Activated CD4-positive, CD25-positive, alpha-beta regulatory T cell (primary cell): ENCODE results near the gene FBN3.
"Not testable (repeated sequence)": the region's sequence is repeated elsewhere in the genome, so short reads cannot be mapped to it uniquely, and the experiment has no call there.

Experiments used
- DNase-seq, 4 experiments: peaks; one replicate each; lab custom pipeline; 2025; lab: John Stamatoyannopoulos, UW

FBN3 gene

GRCh38 chr19:8117991-8118390, 31.4 kb downstream of the FBN3 start:
- DNase-seq = no peak

- no peak for DNase-seq
These were observed 32.7 kb downstream of the FBN3 start for GRCh38 chr19:8116437-8117293.

- no peak for DNase-seq
These were observed 33.5 kb downstream of the FBN3 start for GRCh38 chr19:8115805-8116396.

GRCh38 chr19:8113017-8113416, 36.4 kb downstream of the FBN3 start:
- DNase-seq = no peak

GRCh38 chr19:8111376-8111775, 38.0 kb downstream of the FBN3 start:
- DNase-seq = no peak

GRCh38 chr19:8110931-8111330, 38.5 kb downstream of the FBN3 start:
- DNase-seq = no peak

- DNase-seq = no peak
These were observed 39.3 kb downstream of the FBN3 start for GRCh38 chr19:8109890-8110662.

- no peak for DNase-seq
These were observed 39.9 kb downstream of the FBN3 start for GRCh38 chr19:8109455-8109854.

- no peak for DNase-seq
These were observed 40.6 kb downstream of the FBN3 start for GRCh38 chr19:8108560-8109445.

GRCh38 chr19:8107301-8107903, 42.0 kb downstream of the FBN3 start:
- no peak for DNase-seq

- no peak for DNase-seq
These were observed 43.9 kb downstream of the FBN3 start for GRCh38 chr19:8105471-8105870.

- DNase-seq = not testable (repeated sequence)
These were observed 47.5 kb downstream of the FBN3 start for GRCh38 chr19:8101910-8102309.

- no peak for DNase-seq
These were observed 48.1 kb downstream of the FBN3 start for GRCh38 chr19:8101311-8101710.

- no peak for DNase-seq
These were observed 51.5 kb downstream of the FBN3 start for GRCh38 chr19:8097681-8098567.

GRCh38 chr19:8097198-8097597, 52.2 kb downstream of the FBN3 start:
- no peak for DNase-seq

- no peak for DNase-seq
These were observed 53.3 kb downstream of the FBN3 start for GRCh38 chr19:8096071-8096470.

- no peak for DNase-seq
These were observed 54.0 kb downstream of the FBN3 start for GRCh38 chr19:8095354-8095886.

GRCh38 chr19:8094336-8094735, 55.1 kb downstream of the FBN3 start:
- no peak for DNase-seq

GRCh38 chr19:8093740-8094139, 55.7 kb downstream of the FBN3 start:
- DNase-seq = no peak

GRCh38 chr19:8090950-8091349, 58.4 kb downstream of the FBN3 start:
- no peak for DNase-seq
